ENCODE results near the gene MCC.

The MCC gene

DNA sequence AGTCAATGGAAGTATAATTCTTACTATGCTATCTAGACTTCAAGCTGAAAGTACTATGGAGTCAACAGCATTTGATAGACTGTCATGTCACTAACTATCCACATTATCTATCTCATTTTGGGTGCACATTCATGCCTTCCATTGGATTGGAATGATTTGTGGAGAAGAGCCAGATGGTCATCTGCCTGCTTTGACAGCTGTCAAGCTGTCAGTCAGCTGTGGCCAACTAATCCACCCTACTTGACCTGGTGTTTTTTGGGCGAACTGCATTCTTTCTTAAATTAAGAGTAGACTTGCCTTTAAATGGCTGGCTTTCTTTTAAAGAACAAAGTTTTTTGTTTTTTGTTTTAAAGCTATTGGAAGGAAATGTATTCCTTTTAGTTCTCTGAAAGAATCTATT, 360.2 kb downstream of the MCC start:
- WGBS (ENCODE audit: extremely low coverage, insufficient coverage, insufficient read length): no CpG with 5 or more reads among the region's 1 CpG

DNA sequence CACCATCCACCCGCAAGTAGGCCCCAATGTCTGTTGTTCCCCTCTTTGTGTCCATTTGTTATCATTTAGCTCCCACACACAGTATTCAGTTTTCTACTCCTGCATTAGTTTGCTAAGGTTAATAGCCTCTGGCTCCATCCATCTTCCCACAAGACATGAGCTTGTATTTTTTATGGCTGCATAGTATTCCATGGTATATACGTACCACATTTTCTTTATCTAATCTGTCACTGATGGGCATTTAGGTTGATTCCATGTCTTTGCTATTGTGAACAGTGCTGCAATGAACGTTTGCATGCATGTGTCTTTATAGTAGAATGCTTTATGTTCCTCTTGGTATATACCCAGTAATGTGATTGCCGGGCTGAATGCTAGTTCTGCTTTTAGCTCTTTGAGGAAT, 361.2 kb downstream of the MCC start:
- Histone ChIP-seq H4K12ac (ENCODE audit: low read depth, low read length) (no peak overlapping the region), H2AFZ (ENCODE audit: insufficient read depth, low read length, poor library complexity) (no peak overlapping the region), H3K4me1 (ENCODE audit: control insufficient read depth in 1 of 2, insufficient read depth in 2 of 2, low read length in 2 of 2) (peaks cover 0 to 2% of the 10 kb centered on the region in 2 experiments), H4K91ac (ENCODE audit: low read depth, low read length) (no peak overlapping the region), H3K4me3 (ENCODE audit: low read depth, low read length) (no peak overlapping the region), H3K9ac (ENCODE audit: low read length) (no peak overlapping the region), H3K9me3 (ENCODE audit: insufficient read depth, low read depth, low read length) (no peaks in the 10 kb centered on the region), H3K27ac (ENCODE audit: low read depth, low read length) (no peak overlapping the region), H3K18ac (ENCODE audit: low read length) (no peak overlapping the region), H3K14ac (ENCODE audit: low read length) (no peak overlapping the region), H3K27me3 (ENCODE audit: insufficient read depth, low read length) (no peaks in the 10 kb centered on the region), H3K79me2 (ENCODE audit: control insufficient read depth, insufficient read depth, low read length, poor library complexity) (no peaks in the 10 kb centered on the region), H4K8ac (ENCODE audit: low read depth, low read length) (no peak overlapping the region), H3K4me2 (ENCODE audit: low read length) (no peak overlapping the region), H2BK12ac (ENCODE audit: low read length) (no peak overlapping the region), H3K4ac (ENCODE audit: low read depth, low read length) (no peak overlapping the region), H3K23ac (ENCODE audit: low read length) (no peak overlapping the region), H2BK5ac (ENCODE audit: low read depth, low read length, poor library complexity) (no peak overlapping the region), H3K36me3 (ENCODE audit: control insufficient read depth in 1 of 2, insufficient read depth in 2 of 2, low read length in 2 of 2) (no peaks in the 10 kb centered on the region), H2AK5ac (ENCODE audit: low read length) (no peak overlapping the region), H2BK120ac (ENCODE audit: insufficient read depth, low read length, poor library complexity) (no peak overlapping the region), H3K79me1 (ENCODE audit: low read length) (no peaks in the 10 kb centered on the region)
- WGBS (ENCODE audit: extremely low coverage, insufficient coverage, insufficient read length): no CpG with 5 or more reads among the region's 4 CpGs
- DNase-seq: no peak

More for the DNA sequence above, 360.2 kb downstream of the MCC start:
- H4K8ac ChIP-seq (ENCODE audit: low read depth, low read length): no peak overlapping the region
- no peaks in the 10 kb centered on the region for H3K9me3 ChIP-seq (ENCODE audit: insufficient read depth, low read depth, low read length)
- H4K12ac ChIP-seq (ENCODE audit: low read depth, low read length): no peak overlapping the region
- DNase-seq: no peak
- H3K27ac ChIP-seq (ENCODE audit: low read depth, low read length): no peak overlapping the region
- no peak overlapping the region for H3K4me2 ChIP-seq (ENCODE audit: low read length)
- H4K91ac ChIP-seq (ENCODE audit: low read depth, low read length): no peak overlapping the region
- H3K23ac ChIP-seq (ENCODE audit: low read length): no peak overlapping the region
- no peak overlapping the region for H3K18ac ChIP-seq (ENCODE audit: low read length)
- H3K27me3 ChIP-seq (ENCODE audit: insufficient read depth, low read length): no peaks in the 10 kb centered on the region
- H2AFZ ChIP-seq (ENCODE audit: insufficient read depth, low read length, poor library complexity): no peak overlapping the region
- no peak overlapping the region for H3K9ac ChIP-seq (ENCODE audit: low read length)
- H2BK120ac ChIP-seq (ENCODE audit: insufficient read depth, low read length, poor library complexity): no peak overlapping the region
- no peaks in the 10 kb centered on the region for H3K36me3 ChIP-seq (ENCODE audit: control insufficient read depth in 1 of 2, insufficient read depth in 2 of 2, low read length in 2 of 2)
- H3K4me3 ChIP-seq (ENCODE audit: low read depth, low read length): no peak overlapping the region
- no peaks in the 10 kb centered on the region for H3K79me2 ChIP-seq (ENCODE audit: control insufficient read depth, insufficient read depth, low read length, poor library complexity)
- no peak overlapping the region for H2BK12ac ChIP-seq (ENCODE audit: low read length)
- H2AK5ac ChIP-seq (ENCODE audit: low read length): no peak overlapping the region
- H2BK5ac ChIP-seq (ENCODE audit: low read depth, low read length, poor library complexity): no peak overlapping the region
- no peaks in the 10 kb centered on the region for H3K79me1 ChIP-seq (ENCODE audit: low read length)
- no peak overlapping the region for H3K4ac ChIP-seq (ENCODE audit: low read depth, low read length)
- peaks cover 0 to 2% of the 10 kb centered on the region in 2 experiments for H3K4me1 ChIP-seq (ENCODE audit: control insufficient read depth in 1 of 2, insufficient read depth in 2 of 2, low read length in 2 of 2)
- no peak overlapping the region for H3K14ac ChIP-seq (ENCODE audit: low read length)

DNA sequence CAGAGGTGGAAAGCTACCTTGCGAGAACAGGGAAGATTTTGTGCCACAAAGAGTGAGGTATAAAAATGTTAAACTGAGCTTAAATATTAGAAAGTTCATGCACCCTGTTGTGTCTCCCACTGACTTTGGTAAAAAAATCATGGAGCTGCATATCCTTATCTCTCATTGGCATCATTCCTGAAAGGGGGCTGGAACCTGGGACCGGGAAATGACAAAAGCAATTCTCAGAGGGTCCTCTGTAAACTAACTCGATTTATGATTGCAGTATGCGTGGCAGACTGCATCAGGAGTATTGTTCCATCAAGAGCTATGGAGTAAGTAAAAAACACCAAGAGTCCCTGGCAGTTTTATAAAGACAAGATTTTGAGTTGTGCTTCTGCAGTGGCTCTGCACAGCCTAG, 362.9 kb downstream of the MCC start:
- Histone ChIP-seq H3K4ac (ENCODE audit: low read depth, low read length) (no peak overlapping the region), H3K9me3 (ENCODE audit: insufficient read depth, low read depth, low read length) (no peaks in the 10 kb centered on the region), H2BK5ac (ENCODE audit: low read depth, low read length, poor library complexity) (no peak overlapping the region), H3K27ac (ENCODE audit: low read depth, low read length) (no peak overlapping the region), H4K91ac (ENCODE audit: low read depth, low read length) (no peak overlapping the region), H3K4me1 (ENCODE audit: control insufficient read depth in 1 of 2, insufficient read depth in 2 of 2, low read length in 2 of 2) (peaks cover 0 to 2% of the 10 kb centered on the region in 2 experiments), H4K12ac (ENCODE audit: low read depth, low read length) (no peak overlapping the region), H3K23ac (ENCODE audit: low read length) (no peak overlapping the region), H3K14ac (ENCODE audit: low read length) (no peak overlapping the region), H3K79me1 (ENCODE audit: low read length) (no peaks in the 10 kb centered on the region), H3K18ac (ENCODE audit: low read length) (no peak overlapping the region), H3K79me2 (ENCODE audit: control insufficient read depth, insufficient read depth, low read length, poor library complexity) (no peaks in the 10 kb centered on the region), H3K4me2 (ENCODE audit: low read length) (no peak overlapping the region), H2BK12ac (ENCODE audit: low read length) (no peak overlapping the region), H4K8ac (ENCODE audit: low read depth, low read length) (no peak overlapping the region), H2AFZ (ENCODE audit: insufficient read depth, low read length, poor library complexity) (no peak overlapping the region), H3K27me3 (ENCODE audit: insufficient read depth, low read length) (no peaks in the 10 kb centered on the region), H3K36me3 (ENCODE audit: control insufficient read depth in 1 of 2, insufficient read depth in 2 of 2, low read length in 2 of 2) (no peaks in the 10 kb centered on the region), H3K4me3 (ENCODE audit: low read depth, low read length) (no peak overlapping the region), H3K9ac (ENCODE audit: low read length) (no peak overlapping the region), H2BK120ac (ENCODE audit: insufficient read depth, low read length, poor library complexity) (no peak overlapping the region), H2AK5ac (ENCODE audit: low read length) (no peak overlapping the region)
- DNase-seq: no peak
- no CpG with 5 or more reads among the region's 4 CpGs for WGBS (ENCODE audit: extremely low coverage, insufficient coverage, insufficient read length)

DNA sequence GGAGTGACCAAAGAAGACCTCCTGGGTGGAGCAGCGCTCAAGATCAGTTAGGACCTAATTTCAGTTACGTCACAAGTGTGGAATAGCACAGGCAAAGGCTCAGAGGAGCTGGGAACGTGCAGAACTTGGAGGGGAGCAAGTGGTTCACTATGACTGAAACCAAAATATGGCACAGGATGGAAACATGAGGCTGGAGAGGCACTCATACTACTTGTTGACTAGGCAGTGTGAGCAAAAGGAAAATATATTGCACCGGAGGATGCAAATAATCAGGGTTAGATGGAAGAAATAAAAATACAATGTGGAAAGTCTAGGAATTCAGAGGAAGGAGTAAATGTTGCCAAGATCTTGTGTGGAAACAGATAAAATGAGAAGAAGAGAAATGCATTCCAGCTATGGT, 363.3 kb downstream of the MCC start:
- no peak overlapping the region for H3K9ac ChIP-seq (ENCODE audit: low read length)
- H2AFZ ChIP-seq (ENCODE audit: insufficient read depth, low read length, poor library complexity): no peak overlapping the region
- H3K79me2 ChIP-seq (ENCODE audit: control insufficient read depth, insufficient read depth, low read length, poor library complexity): no peaks in the 10 kb centered on the region
- no peak overlapping the region for H4K12ac ChIP-seq (ENCODE audit: low read depth, low read length)
- DNase-seq: no peak
- no peak overlapping the region for H4K8ac ChIP-seq (ENCODE audit: low read depth, low read length)
- no peaks in the 10 kb centered on the region for H3K27me3 ChIP-seq (ENCODE audit: insufficient read depth, low read length)
- H3K4ac ChIP-seq (ENCODE audit: low read depth, low read length): no peak overlapping the region
- H3K18ac ChIP-seq (ENCODE audit: low read length): no peak overlapping the region
- no peak overlapping the region for H2BK12ac ChIP-seq (ENCODE audit: low read length)
- no peak overlapping the region for H2AK5ac ChIP-seq (ENCODE audit: low read length)
- no peak overlapping the region for H3K23ac ChIP-seq (ENCODE audit: low read length)
- no peak overlapping the region for H3K4me3 ChIP-seq (ENCODE audit: low read depth, low read length)
- H3K36me3 ChIP-seq (ENCODE audit: control insufficient read depth in 1 of 2, insufficient read depth in 2 of 2, low read length in 2 of 2): no peaks in the 10 kb centered on the region
- H3K4me1 ChIP-seq (ENCODE audit: control insufficient read depth in 1 of 2, insufficient read depth in 2 of 2, low read length in 2 of 2): peaks cover 0 to 2% of the 10 kb centered on the region in 2 experiments
- no peak overlapping the region for H2BK120ac ChIP-seq (ENCODE audit: insufficient read depth, low read length, poor library complexity)
- no peak overlapping the region for H3K4me2 ChIP-seq (ENCODE audit: low read length)
- H3K9me3 ChIP-seq (ENCODE audit: insufficient read depth, low read depth, low read length): no peaks in the 10 kb centered on the region
- H3K27ac ChIP-seq (ENCODE audit: low read depth, low read length): no peak overlapping the region
- H4K91ac ChIP-seq (ENCODE audit: low read depth, low read length): no peak overlapping the region
- H3K14ac ChIP-seq (ENCODE audit: low read length): no peak overlapping the region
- H3K79me1 ChIP-seq (ENCODE audit: low read length): no peaks in the 10 kb centered on the region
- WGBS (ENCODE audit: extremely low coverage, insufficient coverage, insufficient read length): no CpG with 5 or more reads among the region's 4 CpGs
- no peak overlapping the region for H2BK5ac ChIP-seq (ENCODE audit: low read depth, low read length, poor library complexity)
